Dedifferentiated amniotic fluid mesenchymal stem cell (primary cell): Measurements from ENCODE around the gene EGFL7.
"Not testable (repeated sequence)": the region's sequence is repeated elsewhere in the genome, so short reads cannot be mapped to it uniquely, and the experiment has no call there.

Experiments used
- DNase-seq: peaks from one replicate; pipeline ENCODE4 v3.0.0-alpha.2; 2016; ENCODE audit errors: extremely low spot score

Gene EGFL7

GRCh38 chr9:136697146-136697820, 34.6 kb downstream of the EGFL7 start:
- no peak for DNase-seq

GRCh38 chr9:136697821-136698526, 35.3 kb downstream of the EGFL7 start:
- no peak for DNase-seq

GRCh38 chr9:136698635-136699246, 36.0 kb downstream of the EGFL7 start:
- DNase-seq: no peak

GRCh38 chr9:136700304-136700703, 37.6 kb downstream of the EGFL7 start:
- peak; percentile 31 for DNase-seq

- DNase-seq: no peak
Measured at GRCh38 chr9:136700959-136701667, 38.4 kb downstream of the EGFL7 start.

- no peak for DNase-seq
Measured at GRCh38 chr9:136701668-136702053, 38.9 kb downstream of the EGFL7 start.

GRCh38 chr9:136703276-136703860, 40.7 kb downstream of the EGFL7 start:
- no peak for DNase-seq

- not testable (repeated sequence) for DNase-seq
Measured at GRCh38 chr9:136704741-136705140, 42.0 kb downstream of the EGFL7 start.

- DNase-seq: no peak
Measured at GRCh38 chr9:136705564-136705963, 42.8 kb downstream of the EGFL7 start.

GRCh38 chr9:136707011-136707410, 44.3 kb downstream of the EGFL7 start:
- no peak for DNase-seq

- DNase-seq: no peak
Measured at GRCh38 chr9:136707849-136708517, 45.3 kb downstream of the EGFL7 start.

- no peak for DNase-seq
Measured at GRCh38 chr9:136709454-136710109, 46.9 kb downstream of the EGFL7 start.

- DNase-seq: no peak
Measured at GRCh38 chr9:136710543-136710942, 47.8 kb downstream of the EGFL7 start.

GRCh38 chr9:136711219-136711648, 48.5 kb downstream of the EGFL7 start:
- not testable (repeated sequence) for DNase-seq

GRCh38 chr9:136711751-136712689, 49.3 kb downstream of the EGFL7 start, which contains the start of gene DIPK1B:
Gene DIPK1B, plus strand, starts transcription at chr9:136712572. Its CDS starts 94 bp downstream, at chr9:136712666.
- no peak for DNase-seq

- DNase-seq: no peak
Measured at GRCh38 chr9:136712690-136713544, 50.2 kb downstream of the EGFL7 start.

GRCh38 chr9:136713550-136713949, 50.8 kb downstream of the EGFL7 start:
- DNase-seq: no peak

GRCh38 chr9:136714096-136714892, 51.6 kb downstream of the EGFL7 start:
- no peak for DNase-seq
